ENCODE results near the gene VPS4B.

The VPS4B gene

DNA sequence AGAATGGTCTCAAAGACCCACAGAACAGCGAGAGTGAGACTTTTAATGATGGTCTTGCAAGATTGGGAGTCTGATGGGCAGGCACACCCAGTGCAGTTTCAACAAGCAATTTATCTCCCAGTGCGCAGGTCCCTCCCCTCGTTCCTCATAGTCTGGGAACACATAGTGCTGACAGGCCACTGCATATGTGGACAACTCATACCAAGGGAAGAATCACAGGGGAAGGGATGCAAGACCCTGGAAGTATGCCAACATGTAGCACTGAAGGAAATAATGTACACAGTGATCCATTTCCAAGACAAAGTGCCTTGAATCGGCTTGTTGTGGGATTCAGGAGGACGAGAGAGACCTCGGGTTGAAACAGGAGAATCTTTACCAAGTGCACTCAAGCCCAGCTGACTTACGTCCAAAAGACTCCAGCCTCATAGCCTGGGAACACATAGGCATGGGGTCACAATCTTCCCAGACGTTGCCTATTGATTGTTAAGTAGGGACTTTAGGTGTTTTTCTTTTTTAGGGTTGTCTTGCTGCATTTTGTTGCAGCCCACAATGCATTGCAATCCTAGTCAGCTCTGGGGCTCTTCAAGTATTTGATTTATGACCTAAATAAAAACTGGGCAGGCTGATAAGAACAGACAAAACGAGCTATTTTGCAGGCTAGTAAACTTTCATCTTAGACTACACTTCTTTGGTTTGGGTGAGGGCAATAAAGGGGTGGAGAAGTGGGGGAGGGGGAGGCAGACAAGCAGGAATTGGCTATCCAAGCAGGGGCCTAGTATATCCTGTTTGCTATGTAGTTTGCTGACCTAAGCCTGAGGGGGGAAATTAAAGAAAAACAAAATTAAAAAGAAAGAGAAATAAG, 29.8 kb upstream of the VPS4B start:
- no peak overlapping the region for H3K4me2 ChIP-seq
- TF ChIP-seq, protein P1, sequence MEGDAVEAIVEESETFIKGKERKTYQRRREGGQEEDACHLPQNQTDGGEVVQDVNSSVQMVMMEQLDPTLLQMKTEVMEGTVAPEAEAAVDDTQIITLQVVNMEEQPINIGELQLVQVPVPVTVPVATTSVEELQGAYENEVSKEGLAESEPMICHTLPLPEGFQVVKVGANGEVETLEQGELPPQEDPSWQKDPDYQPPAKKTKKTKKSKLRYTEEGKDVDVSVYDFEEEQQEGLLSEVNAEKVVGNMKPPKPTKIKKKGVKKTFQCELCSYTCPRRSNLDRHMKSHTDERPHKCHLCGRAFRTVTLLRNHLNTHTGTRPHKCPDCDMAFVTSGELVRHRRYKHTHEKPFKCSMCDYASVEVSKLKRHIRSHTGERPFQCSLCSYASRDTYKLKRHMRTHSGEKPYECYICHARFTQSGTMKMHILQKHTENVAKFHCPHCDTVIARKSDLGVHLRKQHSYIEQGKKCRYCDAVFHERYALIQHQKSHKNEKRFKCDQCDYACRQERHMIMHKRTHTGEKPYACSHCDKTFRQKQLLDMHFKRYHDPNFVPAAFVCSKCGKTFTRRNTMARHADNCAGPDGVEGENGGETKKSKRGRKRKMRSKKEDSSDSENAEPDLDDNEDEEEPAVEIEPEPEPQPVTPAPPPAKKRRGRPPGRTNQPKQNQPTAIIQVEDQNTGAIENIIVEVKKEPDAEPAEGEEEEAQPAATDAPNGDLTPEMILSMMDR (conservative IDR thresholded peaks at IDR 0.05; ENCODE audit: low read depth, low read length): no peak
- no peaks in the 10 kb centered on the region for H3K4me1 ChIP-seq (ENCODE audit: low read depth, poor library complexity, severe bottlenecking)
- H3K27me3 ChIP-seq (ENCODE audit: insufficient read depth, low read depth): no peaks in the 10 kb centered on the region
- no peak overlapping the region for H2AFZ ChIP-seq (ENCODE audit: low read depth)
- H3K4me3 ChIP-seq (IDR thresholded peaks at IDR 0.05; ENCODE audit: insufficient read depth, low read depth, low read length): no peak overlapping the region
- H4K20me1 ChIP-seq (ENCODE audit: insufficient read depth): no peaks in the 10 kb centered on the region
- no peaks in the 10 kb centered on the region for H3K79me2 ChIP-seq (ENCODE audit: insufficient read depth, low read depth)
- no peak overlapping the region for H3K9ac ChIP-seq
- H3K36me3 ChIP-seq (ENCODE audit: insufficient read depth): no peaks in the 10 kb centered on the region
- H3K27ac ChIP-seq: no peak overlapping the region

DNA sequence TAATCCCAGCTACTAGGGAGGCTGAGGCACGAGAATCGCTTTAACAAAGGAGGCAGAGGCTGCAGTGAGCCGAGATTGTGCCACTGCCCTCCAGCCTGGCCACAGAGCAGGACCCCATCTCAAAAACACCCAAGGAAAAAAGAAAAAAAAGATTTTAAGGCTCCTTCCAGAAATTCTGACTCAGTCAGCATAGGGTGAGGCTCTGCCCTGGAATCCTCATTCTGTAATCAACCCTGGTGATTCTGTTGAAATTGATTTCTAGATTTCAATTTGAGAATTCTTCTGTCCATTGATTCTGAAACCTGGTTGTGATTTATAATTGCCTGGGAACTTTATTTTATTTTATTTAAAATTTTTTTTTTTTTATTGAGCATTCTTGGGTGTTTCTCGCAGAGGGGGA, 27.1 kb upstream of the VPS4B start:
- Histone ChIP-seq H3K4me3 (IDR thresholded peaks at IDR 0.05; ENCODE audit: insufficient read depth, low read depth, low read length) (no peak overlapping the region), H3K9ac (no peak overlapping the region), H3K4me1 (ENCODE audit: low read depth, poor library complexity, severe bottlenecking) (no peaks in the 10 kb centered on the region), H3K4me2 (no peak overlapping the region), H3K36me3 (ENCODE audit: insufficient read depth) (no peaks in the 10 kb centered on the region), H2AFZ (ENCODE audit: low read depth) (no peak overlapping the region), H3K79me2 (ENCODE audit: insufficient read depth, low read depth) (no peaks in the 10 kb centered on the region), H3K27ac (no peak overlapping the region), H3K27me3 (ENCODE audit: insufficient read depth, low read depth) (no peaks in the 10 kb centered on the region), H4K20me1 (ENCODE audit: insufficient read depth) (no peaks in the 10 kb centered on the region)
- TF ChIP-seq, protein P1 (conservative IDR thresholded peaks at IDR 0.05; ENCODE audit: low read depth, low read length): no peak

DNA sequence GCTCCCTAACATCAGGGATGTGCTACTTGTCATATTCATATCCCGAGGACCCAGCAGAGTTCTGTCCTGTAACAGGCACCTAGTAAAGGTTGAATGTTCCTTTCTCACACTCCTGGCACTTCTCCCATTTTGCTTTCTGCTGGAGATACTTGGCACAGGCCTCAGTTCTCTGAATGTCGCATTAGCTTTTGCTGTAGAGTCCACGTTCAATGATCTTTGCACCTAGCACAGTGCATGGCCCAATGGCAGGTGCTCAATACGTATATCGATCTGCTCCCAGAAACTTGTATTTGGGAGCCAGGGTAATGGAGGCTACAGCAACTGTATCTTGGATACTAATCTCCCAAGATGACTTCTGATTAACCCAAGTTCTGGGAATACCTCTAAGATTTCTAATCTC, 24.8 kb upstream of the VPS4B start:
- Histone ChIP-seq H4K20me1 (ENCODE audit: insufficient read depth) (no peaks in the 10 kb centered on the region), H3K4me1 (ENCODE audit: low read depth, poor library complexity, severe bottlenecking) (no peaks in the 10 kb centered on the region), H3K79me2 (ENCODE audit: insufficient read depth, low read depth) (no peaks in the 10 kb centered on the region), H3K27me3 (ENCODE audit: insufficient read depth, low read depth) (no peaks in the 10 kb centered on the region), H3K9ac (no peak overlapping the region), H3K27ac (no peak overlapping the region), H3K36me3 (ENCODE audit: insufficient read depth) (no peaks in the 10 kb centered on the region), H3K4me3 (IDR thresholded peaks at IDR 0.05; ENCODE audit: insufficient read depth, low read depth, low read length) (no peak overlapping the region), H3K4me2 (no peak overlapping the region), H2AFZ (ENCODE audit: low read depth) (no peak overlapping the region)
- TF ChIP-seq, protein P1 (conservative IDR thresholded peaks at IDR 0.05; ENCODE audit: low read depth, low read length): no peak

DNA sequence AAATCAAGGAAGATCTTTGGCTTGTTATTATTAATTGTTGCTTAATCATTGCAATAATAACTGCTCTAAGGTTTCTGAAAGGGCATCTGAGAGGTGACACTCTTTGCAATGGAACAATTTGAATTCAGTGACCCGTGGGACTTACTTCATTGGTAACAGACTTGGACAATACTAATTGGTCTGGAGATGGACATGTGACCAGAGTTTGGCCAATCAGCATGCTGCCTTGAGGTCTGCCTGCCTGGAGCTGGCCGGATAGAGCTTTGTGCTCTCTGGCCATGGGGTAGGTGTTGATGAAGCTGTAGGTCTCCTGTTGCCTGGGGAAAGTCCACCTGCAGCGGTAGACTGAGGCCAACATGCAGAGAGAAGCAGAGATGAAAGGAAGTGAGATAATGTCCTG, 24.0 kb upstream of the VPS4B start:
- Histone ChIP-seq H3K27ac (no peak overlapping the region), H3K27me3 (ENCODE audit: insufficient read depth, low read depth) (no peaks in the 10 kb centered on the region), H3K36me3 (ENCODE audit: insufficient read depth) (no peaks in the 10 kb centered on the region), H4K20me1 (ENCODE audit: insufficient read depth) (no peaks in the 10 kb centered on the region), H2AFZ (ENCODE audit: low read depth) (no peak overlapping the region), H3K9ac (no peak overlapping the region), H3K79me2 (ENCODE audit: insufficient read depth, low read depth) (no peaks in the 10 kb centered on the region), H3K4me1 (ENCODE audit: low read depth, poor library complexity, severe bottlenecking) (no peaks in the 10 kb centered on the region), H3K4me2 (no peak overlapping the region), H3K4me3 (IDR thresholded peaks at IDR 0.05; ENCODE audit: insufficient read depth, low read depth, low read length) (no peak overlapping the region)
- TF ChIP-seq, protein P1 (conservative IDR thresholded peaks at IDR 0.05; ENCODE audit: low read depth, low read length): no peak
